ENCODE measurements around the gene ADPRH. TPM values are rescaled to one million over a fixed set of nuclear protein-coding genes. Genes with fewer than 3 reads are reported as not detected.

ADPRH gene
- 3.8 and 4.1 TPM in 2 replicates for total RNA-seq (ENCODE audit: low replicate concordance)

DNA sequence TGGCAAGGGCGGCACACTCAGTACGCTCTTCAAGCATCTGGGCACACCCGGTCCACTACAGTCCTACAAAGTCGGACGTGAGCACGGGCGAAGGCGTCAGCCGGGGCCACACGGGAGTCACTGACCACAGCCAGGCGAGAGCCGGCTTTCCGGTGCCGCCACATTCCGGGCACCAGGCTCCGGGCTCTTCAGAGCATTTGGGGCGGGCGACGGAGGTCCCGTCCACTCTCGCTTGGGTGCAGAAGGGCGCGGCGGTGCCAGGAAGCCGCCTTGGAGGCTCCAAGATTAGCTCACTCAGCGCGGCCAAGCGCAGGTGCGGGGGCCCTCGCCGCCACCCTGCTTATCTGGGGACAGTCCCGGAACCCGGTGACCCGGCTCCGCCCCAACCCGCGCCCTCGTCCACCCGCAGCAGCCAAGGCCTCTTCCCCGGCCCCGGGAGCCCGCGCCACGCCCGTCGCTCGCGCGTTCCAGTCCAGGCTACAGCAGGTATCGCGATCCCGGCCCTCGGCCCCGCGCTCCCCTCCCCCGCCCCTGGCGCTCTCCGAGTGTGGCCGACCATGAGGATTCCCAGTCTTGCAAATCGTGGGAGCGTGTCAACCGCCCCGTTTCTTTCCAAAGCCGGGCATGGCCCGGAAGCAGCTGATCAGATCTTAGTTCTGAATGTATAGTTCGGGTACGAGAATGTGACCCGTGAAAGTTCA lies at the start of gene ADPRH:
Gene ADPRH (plus strand): TSS at position 127 of the 701 bp plus-strand sequence. CDS start 2,678 bp downstream, outside the sequence.
- DNase-seq (ENCODE audit: low read depth) = peak; percentile 52
- TF ChIP-seq, protein P1, sequence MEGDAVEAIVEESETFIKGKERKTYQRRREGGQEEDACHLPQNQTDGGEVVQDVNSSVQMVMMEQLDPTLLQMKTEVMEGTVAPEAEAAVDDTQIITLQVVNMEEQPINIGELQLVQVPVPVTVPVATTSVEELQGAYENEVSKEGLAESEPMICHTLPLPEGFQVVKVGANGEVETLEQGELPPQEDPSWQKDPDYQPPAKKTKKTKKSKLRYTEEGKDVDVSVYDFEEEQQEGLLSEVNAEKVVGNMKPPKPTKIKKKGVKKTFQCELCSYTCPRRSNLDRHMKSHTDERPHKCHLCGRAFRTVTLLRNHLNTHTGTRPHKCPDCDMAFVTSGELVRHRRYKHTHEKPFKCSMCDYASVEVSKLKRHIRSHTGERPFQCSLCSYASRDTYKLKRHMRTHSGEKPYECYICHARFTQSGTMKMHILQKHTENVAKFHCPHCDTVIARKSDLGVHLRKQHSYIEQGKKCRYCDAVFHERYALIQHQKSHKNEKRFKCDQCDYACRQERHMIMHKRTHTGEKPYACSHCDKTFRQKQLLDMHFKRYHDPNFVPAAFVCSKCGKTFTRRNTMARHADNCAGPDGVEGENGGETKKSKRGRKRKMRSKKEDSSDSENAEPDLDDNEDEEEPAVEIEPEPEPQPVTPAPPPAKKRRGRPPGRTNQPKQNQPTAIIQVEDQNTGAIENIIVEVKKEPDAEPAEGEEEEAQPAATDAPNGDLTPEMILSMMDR (IDR thresholded peaks at IDR 0.05; ENCODE audit: insufficient read depth, low read length) = no peak

GRCh38 chr3:119529883-119530282 lies 49.4 kb upstream of the ADPRH start:
- DNase-seq (ENCODE audit: low read depth) = peak; percentile 53
- no peak overlapping the region for H3K4me3 ChIP-seq (ENCODE audit: low read depth, low read length)
- TF ChIP-seq, protein P1 (IDR thresholded peaks at IDR 0.05; ENCODE audit: insufficient read depth, low read length) = no peak

More for the DNA sequence above, at the start of gene ADPRH:
- H3K4me3 ChIP-seq (ENCODE audit: low read depth, low read length) = peak within 1 kb of the TSS; percentile 61

GRCh38 chr3:119530456-119530855 lies 48.8 kb upstream of the ADPRH start:
- DNase-seq (ENCODE audit: low read depth) = no peak
- H3K4me3 ChIP-seq (ENCODE audit: low read depth, low read length) = no peak overlapping the region
- TF ChIP-seq, protein P1 (IDR thresholded peaks at IDR 0.05; ENCODE audit: insufficient read depth, low read length) = no peak

DNA sequence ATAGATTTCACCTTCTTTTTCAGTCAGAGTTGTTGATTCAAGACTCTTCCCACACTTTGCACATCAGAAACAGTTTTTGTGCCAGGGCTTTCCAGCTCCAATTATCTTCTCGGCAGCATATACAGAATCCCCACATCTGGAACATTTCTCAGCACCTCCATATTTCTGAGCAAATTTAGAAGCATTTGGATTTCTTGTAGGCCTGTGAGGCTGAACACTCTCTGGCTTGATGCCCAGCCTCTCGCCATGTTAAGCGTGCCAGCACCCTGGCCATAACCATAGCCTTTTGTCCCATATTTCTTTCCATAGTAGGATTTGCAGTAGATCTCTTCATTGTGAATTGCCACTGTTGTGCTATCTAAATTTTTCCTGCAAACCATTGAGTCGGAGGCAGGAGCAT lies 48.1 kb upstream of the ADPRH start:
- DNase-seq (ENCODE audit: low read depth) = no peak
- TF ChIP-seq, protein P1 (IDR thresholded peaks at IDR 0.05; ENCODE audit: insufficient read depth, low read length) = no peak
- no peak overlapping the region for H3K4me3 ChIP-seq (ENCODE audit: low read depth, low read length)

DNA sequence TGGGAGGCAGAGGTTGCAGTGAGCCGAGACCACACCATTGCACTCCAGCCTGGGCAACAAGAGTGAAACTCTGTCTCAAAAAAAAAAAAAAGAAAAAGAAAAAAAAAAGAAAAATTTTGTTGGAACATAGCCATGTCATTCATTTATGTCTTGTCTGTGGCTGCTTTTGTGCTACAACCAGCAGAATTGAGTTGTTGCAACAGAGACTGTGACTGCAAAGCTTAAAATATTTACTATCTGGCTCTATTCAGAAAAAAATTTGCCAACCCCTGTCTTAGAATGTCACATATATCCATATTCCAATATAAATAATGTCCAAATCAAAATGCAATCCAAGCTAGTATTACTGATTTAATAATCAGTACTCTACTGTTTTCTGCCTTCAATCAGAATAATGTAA lies 45.0 kb upstream of the ADPRH start:
- TF ChIP-seq, protein P1 (IDR thresholded peaks at IDR 0.05; ENCODE audit: insufficient read depth, low read length) = no peak
- no peak for DNase-seq (ENCODE audit: low read depth)
- H3K4me3 ChIP-seq (ENCODE audit: low read depth, low read length) = no peak overlapping the region

DNA sequence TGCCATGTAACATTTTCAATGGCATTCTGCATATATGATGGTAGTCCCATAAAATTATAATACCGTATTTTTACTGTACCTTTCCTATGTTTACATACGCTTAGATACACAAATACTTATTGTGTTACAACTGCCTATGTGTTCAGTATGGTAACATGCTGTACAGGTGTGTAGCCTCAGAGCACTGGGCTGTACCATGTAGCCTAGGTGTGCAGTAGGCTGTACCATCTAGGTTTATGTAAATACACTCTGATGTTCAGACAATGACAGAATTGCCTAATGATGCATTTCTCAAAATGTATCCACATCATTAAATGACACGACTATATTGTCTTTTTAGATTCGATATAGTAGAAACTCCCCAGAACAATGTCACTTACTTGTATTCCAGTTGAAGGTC lies 42.5 kb upstream of the ADPRH start:
- no peak for DNase-seq (ENCODE audit: low read depth)
- no peak overlapping the region for H3K4me3 ChIP-seq (ENCODE audit: low read depth, low read length)
- TF ChIP-seq, protein P1 (IDR thresholded peaks at IDR 0.05; ENCODE audit: insufficient read depth, low read length) = no peak
